HepG2 (cell line): Measurements from ENCODE around the gene PRKCD.

Source experiments
- ETV5 ChIP-seq: IDR thresholded peaks from 2 replicates; pipeline ENCODE4 v1.6.1; 2018; ENCODE audit warnings: missing biosample characterization, missing genetic modification reagents, inconsistent platforms, borderline replicate concordance
- POLR2A ChIP-seq, 2 experiments: IDR thresholded peaks; 2 replicates each; pipeline ENCODE4 v1.6.1; 2011; ENCODE audit warnings: low read depth in 2 of 2, low read length in 2 of 2, mild to moderate bottlenecking in 1 of 2, moderate library complexity in 1 of 2; ENCODE audit not compliant: insufficient read depth in 1 of 2
- POLR2AphosphoS5 ChIP-seq: IDR thresholded peaks from 2 replicates; pipeline ENCODE4 v1.6.1; 2012; ENCODE audit warnings: low read depth, low read length
- TF ChIP-seq, protein P1 (sequence below): sonication (generic); formaldehyde crosslinking; IDR thresholded peaks from 2 replicates; pipeline ENCODE4 v1.5.0; 2020; ENCODE audit warnings: mild to moderate bottlenecking, missing genetic modification reagents, moderate library complexity

DNA sequence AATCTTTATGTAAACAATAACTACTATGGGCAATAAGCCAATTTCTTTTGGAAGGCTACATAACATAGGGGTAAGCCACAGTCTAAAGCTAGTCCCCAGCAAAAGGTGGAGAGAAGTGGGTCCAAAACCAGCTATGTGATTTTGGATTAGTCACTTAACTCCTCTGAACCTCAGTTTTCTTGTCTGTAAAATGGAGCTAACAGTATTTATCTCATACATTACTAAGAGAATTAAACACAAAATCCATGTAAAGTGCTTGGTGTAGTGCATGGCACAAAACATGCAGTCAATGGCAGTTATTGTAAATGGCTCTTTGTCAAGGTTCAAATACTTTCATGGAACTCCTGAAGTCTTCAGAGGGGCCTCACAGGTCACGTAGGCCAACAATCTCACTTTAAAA is 44.1 kb upstream of the PRKCD start:
- no peak for TF ChIP-seq POLR2AphosphoS5
- TF ChIP-seq, protein P1, sequence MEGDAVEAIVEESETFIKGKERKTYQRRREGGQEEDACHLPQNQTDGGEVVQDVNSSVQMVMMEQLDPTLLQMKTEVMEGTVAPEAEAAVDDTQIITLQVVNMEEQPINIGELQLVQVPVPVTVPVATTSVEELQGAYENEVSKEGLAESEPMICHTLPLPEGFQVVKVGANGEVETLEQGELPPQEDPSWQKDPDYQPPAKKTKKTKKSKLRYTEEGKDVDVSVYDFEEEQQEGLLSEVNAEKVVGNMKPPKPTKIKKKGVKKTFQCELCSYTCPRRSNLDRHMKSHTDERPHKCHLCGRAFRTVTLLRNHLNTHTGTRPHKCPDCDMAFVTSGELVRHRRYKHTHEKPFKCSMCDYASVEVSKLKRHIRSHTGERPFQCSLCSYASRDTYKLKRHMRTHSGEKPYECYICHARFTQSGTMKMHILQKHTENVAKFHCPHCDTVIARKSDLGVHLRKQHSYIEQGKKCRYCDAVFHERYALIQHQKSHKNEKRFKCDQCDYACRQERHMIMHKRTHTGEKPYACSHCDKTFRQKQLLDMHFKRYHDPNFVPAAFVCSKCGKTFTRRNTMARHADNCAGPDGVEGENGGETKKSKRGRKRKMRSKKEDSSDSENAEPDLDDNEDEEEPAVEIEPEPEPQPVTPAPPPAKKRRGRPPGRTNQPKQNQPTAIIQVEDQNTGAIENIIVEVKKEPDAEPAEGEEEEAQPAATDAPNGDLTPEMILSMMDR (CRISPR knock-in tag): no peak
- TF ChIP-seq POLR2A (IDR thresholded peaks at IDR 0.05; ENCODE audit: insufficient read depth in 1 of 2, low read depth in 2 of 2, low read length in 2 of 2): no peak
- no peak for TF ChIP-seq ETV5 (CRISPR knock-in tag)
